Activated CD8-positive, alpha-beta memory T cell treated with anti-CD3 and anti-CD28 coated beads for 24 hours (primary cell): ENCODE measurements around the gene HSPG2.

ENCODE experiments used
- DNase-seq: peaks from one replicate; pipeline ENCODE4 v3.0.0-alpha.2; 2020

The HSPG2 gene

GRCh38 chr1:21896652-21897532 is 40.2 kb downstream of the HSPG2 start:
- DNase-seq = no peak

- DNase-seq = no peak
Measured at GRCh38 chr1:21896026-21896425, 41.1 kb downstream of the HSPG2 start.

- DNase-seq = no peak
Measured at GRCh38 chr1:21894034-21894881, 42.9 kb downstream of the HSPG2 start.

GRCh38 chr1:21893046-21893805 is 43.9 kb downstream of the HSPG2 start:
- no peak for DNase-seq

GRCh38 chr1:21891621-21892479 is 45.3 kb downstream of the HSPG2 start:
- no peak for DNase-seq

- no peak for DNase-seq
Measured at GRCh38 chr1:21891081-21891480, 46.0 kb downstream of the HSPG2 start.

GRCh38 chr1:21888500-21888899 is 48.6 kb downstream of the HSPG2 start:
- DNase-seq = no peak

- DNase-seq = no peak
Measured at GRCh38 chr1:21887796-21888195, 49.3 kb downstream of the HSPG2 start.

GRCh38 chr1:21887216-21887736 is 49.8 kb downstream of the HSPG2 start:
- DNase-seq = no peak

GRCh38 chr1:21886486-21887215 is 50.5 kb downstream of the HSPG2 start:
- no peak for DNase-seq

GRCh38 chr1:21885236-21886037 is 51.7 kb downstream of the HSPG2 start:
- no peak for DNase-seq

GRCh38 chr1:21884456-21885235 is 52.5 kb downstream of the HSPG2 start:
- DNase-seq = no peak

GRCh38 chr1:21882721-21883415 is 54.2 kb downstream of the HSPG2 start:
- no peak for DNase-seq

GRCh38 chr1:21881250-21881649 is 55.9 kb downstream of the HSPG2 start:
- no peak for DNase-seq

GRCh38 chr1:21880619-21880970 is 56.5 kb downstream of the HSPG2 start:
- no peak for DNase-seq

- DNase-seq = no peak
Measured at GRCh38 chr1:21879928-21880618, 57.0 kb downstream of the HSPG2 start.

GRCh38 chr1:21878840-21879478 is 58.2 kb downstream of the HSPG2 start:
- no peak for DNase-seq
